Measurements from ENCODE around the gene NTPCR.
"Not testable (repeated sequence)": the region's sequence is repeated elsewhere in the genome, so short reads cannot be mapped to it uniquely, and the experiment has no call there.

Gene NTPCR, protein sequence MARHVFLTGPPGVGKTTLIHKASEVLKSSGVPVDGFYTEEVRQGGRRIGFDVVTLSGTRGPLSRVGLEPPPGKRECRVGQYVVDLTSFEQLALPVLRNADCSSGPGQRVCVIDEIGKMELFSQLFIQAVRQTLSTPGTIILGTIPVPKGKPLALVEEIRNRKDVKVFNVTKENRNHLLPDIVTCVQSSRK

DNA sequence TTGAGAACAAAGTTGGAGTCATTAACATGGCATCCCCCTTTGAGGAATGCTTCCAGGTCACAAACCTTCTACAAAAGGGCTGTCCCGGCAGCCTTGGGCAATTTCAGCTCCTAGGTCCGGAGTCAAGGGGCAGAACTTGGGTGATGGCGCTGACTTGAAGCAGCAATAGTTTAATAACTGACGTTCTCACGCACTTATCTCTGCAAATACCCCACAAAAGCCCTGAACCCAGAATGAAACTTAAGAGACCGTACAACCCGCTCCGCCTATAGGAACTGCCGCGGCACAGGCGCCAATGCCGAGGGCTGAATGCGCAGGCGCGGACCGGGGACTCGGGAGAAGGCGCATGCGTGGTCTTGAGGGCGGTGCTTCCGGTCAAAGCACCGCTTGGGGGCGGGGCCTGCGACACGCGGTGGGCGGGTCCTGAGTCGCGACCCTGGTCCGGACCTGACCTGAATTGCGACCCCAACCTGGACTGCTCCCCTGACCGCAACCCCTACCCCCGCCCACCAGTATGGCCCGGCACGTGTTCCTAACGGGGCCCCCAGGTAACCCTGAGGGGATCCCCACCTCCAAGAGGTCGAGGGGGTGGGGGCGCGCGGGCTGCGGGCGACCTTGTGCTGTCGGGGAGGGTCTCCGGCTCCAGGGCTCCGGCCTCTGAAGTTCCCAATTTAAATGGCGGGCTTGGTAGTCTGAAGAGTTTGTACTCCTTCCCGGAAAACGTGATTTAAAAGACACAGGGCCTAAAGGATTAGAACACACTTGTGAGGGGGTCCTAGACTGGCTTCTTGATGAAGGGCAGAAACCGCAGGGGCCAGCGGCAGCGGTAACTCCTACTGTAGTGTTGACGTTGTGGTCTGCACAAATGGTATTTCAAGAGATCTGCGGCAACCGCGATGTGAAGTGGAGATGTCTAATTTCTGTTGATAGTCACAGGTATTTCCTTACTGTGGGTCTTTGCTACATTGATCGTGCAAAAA is at the start of gene NTPCR:
Gene NTPCR, plus strand, starts transcription at position 415 of the 980 bp plus-strand sequence. Its CDS starts 100 bp downstream, at position 515.
- DNase-seq: peak; percentile 92 to 96

DNA sequence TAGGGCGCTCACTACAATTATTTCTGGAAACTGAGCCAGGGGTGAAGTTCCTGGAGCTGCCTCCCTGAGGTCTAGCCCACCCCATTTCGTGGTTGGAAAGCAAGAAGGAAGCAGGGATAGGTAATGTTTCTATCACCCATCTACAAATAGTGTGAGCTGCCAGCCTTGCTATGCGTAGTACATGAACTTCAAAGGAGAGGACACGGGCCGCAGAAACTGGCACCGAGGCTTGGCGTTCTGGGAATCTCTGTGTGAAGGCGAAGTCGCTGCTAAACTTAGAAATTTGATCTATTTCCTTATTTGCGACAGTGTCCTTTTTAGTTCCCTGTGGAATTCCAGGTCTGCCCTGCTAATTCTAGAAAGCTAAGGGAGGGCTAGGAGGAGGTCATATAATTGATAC is 49.6 kb upstream of the NTPCR start:
- no peak for DNase-seq

DNA sequence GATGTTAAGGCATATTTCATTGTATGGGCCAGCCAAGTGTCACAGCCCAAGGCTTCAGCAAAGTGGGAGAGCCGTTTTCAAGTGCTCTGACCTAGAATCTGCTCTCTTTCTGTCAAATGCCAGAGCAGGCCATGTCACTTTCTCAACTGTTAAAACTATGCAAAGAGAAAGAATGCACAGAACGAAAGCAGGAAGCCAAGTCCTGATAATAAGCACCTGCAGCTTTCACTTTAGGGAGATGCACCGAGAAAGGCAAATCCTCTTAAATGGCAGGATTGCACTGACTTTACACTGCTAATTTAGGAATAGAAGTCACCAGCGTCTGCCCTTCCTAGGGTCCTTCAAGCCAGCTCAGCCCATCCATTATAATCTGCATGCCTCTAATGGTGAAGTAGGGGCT is 49.2 kb upstream of the NTPCR start:
- no peak for DNase-seq

DNA sequence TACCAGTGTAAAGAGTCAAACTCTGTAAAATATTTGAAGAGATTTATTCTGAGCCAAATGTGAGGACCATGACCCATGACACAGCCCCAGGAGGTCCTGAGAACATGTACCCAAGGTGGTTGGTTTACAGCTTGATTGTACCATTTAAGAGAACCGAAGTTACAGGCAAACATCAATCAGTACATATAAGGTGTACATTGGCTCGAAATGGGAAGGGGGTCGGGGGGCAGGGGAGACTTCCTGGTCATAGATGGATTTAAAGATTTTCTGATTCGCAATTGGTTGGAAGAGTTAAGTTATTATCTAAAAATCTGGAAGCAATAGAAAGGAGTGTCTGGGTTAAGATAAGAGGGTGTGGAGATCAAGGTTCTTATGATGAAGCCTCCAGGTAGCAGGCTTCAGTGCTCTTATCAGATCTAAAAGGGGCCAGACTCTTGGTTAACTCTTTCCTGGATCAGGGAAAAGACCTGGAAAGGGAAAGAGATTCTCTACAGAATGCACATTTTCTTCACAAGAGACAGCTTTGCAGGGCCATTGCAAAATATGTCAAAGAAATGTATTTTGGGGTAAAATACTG is 47.5 kb upstream of the NTPCR start:
- no peak for DNase-seq

DNA sequence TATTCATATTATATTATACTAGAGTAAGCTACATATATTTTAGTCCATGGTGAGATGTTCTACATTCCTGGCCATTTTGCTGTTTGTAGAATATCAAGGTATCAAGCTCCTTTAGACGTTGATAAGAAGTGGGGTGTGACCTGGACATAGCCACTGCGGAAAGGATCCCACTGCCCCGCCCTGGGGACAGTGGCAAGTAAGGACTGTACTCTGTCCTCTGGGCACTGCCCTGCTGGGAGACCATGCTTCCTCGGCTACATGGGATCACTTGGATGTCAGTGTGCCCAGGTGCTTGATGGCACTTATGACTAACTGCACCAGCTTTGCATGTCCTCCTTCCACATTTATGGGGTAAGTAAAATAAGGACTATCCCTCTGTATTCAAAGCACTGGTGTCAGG is 46.3 kb upstream of the NTPCR start:
- DNase-seq: no peak

DNA sequence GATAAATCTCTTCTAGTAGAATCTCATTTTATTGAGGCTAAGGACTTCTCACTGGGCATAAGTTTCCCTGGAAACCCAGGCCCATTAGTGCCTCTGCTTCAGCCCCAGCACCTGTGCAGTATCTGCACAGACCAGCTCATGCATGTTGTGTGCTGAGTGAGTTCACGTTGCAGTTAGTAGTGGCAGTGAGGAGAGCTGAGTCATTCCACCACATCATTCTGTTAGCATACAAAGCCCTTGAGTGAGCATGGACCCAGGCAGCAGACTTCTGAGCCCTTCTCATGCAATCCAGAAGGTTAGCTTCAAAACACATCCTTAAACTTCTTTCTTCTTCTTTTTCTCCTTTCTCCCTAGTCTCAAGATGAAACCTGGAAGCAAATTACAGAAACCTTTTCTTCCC is 45.8 kb upstream of the NTPCR start:
- DNase-seq: no peak

DNA sequence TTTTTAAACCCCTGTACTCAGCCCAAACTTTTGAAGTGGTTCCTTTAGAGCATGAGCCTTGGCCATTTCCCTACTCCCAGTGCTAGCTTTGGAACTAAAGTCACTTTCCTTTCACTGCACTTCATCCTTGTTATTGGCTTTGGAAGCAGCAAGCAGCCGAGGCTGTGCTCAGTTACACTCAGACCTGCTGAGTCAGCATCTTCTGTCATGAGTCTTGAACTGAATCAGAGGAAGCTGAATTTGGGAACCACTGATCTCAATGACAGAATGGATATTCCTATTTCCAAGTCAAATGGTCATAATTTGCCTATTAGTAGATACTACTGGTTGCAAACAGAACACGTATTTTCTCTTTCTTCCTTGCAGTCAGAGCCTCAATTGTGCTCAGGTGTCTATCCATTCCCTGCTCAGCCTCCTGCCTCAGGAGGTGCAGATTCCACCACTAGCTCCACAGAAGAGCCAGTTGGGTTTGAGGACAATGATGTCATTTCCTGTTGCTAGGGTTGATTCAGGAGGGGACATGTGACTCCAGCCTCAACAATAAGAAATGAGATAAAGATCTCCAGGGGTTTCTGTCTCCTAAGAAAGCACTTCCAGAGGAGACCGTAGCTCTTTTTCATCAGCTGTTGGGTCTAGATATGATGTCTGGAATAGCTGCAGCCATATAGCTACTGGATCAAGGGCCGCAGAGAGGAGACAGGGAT is 44.9 kb upstream of the NTPCR start:
- no peak for DNase-seq

DNA sequence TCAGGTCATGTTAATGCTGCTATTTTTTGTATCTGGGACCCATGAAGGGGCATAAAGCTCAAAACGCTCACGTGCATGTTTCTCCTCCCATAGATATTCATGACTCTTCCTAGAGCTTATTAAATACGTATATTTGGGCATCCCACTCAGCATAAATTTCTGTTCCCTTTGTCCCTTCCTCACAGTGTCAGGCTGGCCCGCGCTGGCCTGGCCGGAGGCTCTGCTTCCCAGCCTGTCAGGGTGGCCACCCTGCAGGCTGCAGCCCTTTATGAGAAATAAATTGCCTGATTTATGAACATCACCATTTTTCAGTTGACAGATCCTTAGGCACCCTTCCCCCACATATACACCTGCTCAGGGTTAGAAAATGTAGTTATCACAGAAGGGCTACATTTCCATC is 44.0 kb upstream of the NTPCR start:
- no peak for DNase-seq

DNA sequence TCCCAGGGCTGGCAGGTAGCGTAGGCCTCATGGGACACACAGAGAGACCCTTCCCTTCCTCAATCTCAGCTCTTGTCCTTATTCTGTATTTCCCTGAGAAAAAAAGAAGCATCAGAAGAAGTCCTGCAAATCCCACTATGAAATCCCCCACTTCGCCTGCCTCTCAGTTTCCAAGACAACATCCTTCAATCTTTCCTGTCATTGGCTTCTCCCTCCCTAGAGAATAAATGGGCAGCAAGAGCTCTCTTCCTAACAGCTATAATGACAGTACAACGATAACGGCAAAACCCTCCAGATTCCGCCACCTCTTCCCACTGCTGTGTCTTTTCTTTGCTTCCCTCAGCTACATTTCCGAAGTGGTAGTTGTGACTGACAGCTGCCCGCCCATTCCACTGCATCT is 41.6 kb upstream of the NTPCR start:
- no peak for DNase-seq

DNA sequence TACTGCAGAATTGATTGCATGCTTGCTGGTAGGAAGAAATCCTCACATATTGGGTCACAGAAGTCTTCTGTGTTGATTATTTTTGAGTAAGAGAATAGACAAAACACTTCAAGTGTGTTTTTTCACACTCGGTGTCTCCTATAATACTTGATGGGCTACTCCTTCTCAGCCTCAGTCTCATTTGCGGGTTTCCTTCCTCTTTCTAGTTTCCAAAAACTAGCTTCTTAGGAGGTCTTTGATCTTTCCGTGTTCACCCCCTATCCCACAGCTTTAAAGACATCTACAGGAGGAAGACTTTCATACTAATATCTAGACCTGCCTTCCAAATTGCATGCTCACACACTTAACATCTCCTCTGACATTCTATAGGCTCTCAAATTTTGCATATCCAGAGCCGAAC is 40.7 kb upstream of the NTPCR start:
- no peak for DNase-seq

DNA sequence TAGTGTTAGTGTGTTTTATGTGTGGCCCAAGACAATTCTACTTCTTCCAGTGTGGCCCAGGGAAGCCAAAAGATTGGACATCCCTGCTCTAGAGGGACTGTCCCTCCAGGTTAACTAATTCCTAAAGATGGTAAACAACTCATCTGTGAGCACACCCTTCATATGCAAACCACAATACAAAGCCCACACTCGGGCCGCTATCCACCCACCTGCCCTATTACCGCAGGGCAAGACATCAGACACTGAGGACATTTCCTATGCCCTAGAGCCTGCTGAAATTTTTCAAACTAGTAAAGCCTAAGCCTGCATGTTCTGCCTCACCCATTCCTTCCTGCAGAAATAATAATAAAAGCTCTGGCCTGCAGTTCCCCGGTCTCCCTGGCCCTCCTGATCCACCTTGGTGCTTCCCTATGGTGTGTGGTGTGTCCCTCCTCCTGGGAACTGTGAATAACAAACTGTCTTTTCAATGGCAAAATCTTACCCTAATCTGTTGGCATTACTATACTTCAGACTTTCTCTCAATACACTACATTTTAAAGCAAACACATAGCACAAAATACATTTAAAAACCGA is 39.3 kb upstream of the NTPCR start:
- no peak for DNase-seq

DNA sequence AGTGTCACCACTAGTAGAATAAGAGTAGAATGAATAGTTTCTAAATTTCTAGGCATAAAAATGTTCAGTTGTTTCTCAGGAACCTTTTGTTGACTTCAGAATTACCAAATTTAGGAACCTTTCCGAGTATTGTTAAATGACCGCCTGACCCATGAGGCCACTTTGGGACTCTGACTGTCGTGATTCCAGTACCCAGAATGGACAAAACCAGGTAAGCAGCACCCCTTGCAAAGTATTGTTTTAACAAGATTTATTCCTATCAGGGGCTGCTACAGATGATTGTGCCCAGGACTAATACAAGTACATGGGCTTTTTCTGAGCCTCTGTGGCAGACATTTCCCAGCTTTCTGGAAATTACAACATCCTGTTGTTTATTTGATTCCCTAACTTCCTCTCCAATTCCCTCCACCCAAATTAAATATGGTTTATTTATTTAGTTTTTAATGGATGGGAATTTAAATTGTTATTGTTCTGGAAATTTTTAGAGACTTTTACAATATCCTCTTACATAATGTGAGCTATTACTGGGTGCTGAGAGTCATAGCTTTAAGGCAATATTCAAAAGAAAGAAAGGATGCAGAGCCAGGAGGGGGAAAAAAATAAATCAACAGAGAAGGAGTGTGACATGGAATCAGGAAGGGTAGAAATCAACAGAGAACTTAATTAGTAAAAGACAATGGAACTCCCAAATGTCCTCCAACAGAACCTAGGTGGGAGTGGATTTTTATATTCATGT is 37.4 kb upstream of the NTPCR start:
- no peak for DNase-seq

DNA sequence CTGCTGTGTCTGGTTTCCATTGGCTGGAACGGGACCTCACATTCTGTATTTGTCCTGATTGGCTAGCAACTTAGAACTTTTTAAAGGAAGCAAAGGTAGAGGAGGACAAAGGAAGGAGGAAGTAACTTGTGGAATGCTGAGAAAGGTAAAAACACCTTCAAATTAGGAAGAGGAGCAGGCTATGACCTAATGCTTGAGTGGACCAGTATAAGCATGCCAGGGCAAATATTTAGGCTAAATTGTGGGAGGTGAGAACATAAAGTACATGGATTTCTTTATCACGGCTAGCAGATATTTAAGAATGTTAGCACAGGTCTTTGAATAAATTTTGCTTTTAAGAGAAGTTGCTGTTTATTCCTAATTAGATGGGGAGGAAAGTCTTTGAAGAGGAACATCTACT is 36.1 kb upstream of the NTPCR start:
- not testable (repeated sequence) for DNase-seq

DNA sequence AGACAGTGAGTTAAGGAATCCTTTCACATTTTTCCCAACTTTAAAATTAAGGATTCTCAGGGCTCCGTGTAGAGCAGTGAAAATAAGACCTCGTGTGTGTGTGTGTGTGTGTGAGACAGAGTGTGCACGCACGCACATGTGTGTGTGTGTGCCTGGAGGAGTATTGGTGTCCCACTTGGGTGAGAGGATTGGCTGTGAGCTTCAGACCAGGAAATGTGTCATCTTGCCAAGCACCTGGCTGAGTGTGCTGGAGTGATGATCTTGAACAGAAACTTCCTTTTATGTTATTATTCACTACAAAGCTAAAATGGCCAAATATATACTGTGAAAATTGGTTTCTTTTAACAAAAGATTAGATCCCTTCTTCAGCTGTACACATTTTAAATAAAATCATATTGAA is 35.2 kb upstream of the NTPCR start:
- no peak for DNase-seq

DNA sequence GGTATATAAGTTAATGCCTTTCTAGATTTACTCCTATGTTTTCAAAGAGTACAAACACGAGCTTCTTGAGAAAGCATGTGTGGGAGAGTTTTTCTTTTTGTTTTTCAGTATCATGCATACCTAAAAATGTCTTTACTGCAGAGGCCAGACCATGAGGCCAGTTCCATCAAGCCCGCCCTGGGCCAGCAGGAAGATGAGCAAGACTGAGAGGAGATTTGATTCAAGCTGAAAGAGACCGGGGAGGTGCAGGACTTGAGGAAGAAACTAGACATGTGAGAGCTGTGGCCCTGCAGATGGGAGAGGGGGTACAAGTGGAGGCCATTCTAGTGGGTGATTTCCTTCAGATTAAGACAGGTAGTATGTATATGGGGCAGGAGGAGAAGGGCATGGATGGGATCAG is 33.4 kb upstream of the NTPCR start:
- no peak for DNase-seq

DNA sequence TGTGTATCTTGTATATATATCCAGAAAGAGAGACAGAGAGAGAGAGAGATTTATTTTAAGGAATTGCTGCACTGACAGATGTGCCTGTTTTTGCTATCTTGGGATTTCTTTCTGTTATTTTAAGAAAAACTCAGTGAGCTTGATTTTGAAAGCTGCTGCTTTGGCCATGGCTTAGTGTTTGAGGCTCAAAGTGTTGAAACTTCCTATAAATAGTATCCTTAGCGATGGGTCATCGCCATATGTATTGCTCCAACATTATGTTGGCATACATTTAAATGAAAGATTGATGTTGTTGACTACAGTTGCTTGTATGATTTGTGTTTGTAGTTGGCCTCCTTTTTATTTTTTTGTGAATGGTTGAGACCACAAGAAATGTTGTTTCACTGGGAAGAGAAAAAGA is 29.0 kb upstream of the NTPCR start:
- DNase-seq: no peak

DNA sequence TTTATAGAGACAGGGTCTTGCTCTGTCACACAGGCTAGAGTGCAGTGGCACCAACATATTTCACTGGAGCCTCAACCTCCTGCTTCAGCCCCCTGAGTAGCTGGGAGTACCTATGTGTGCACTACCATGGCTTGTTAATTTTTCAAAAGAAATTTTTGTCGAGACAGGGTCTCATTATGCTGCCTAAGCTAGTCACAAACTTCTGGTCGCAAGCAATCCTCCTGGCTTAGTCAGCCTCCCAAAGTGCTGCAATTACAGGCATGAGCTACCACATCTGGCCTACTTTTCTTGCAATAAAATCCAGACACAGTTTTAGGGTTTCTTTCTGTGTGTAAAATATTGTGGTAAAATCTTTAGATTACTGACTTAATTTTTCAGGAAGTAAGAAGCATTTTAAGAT is 27.9 kb upstream of the NTPCR start:
- DNase-seq: no peak

DNA sequence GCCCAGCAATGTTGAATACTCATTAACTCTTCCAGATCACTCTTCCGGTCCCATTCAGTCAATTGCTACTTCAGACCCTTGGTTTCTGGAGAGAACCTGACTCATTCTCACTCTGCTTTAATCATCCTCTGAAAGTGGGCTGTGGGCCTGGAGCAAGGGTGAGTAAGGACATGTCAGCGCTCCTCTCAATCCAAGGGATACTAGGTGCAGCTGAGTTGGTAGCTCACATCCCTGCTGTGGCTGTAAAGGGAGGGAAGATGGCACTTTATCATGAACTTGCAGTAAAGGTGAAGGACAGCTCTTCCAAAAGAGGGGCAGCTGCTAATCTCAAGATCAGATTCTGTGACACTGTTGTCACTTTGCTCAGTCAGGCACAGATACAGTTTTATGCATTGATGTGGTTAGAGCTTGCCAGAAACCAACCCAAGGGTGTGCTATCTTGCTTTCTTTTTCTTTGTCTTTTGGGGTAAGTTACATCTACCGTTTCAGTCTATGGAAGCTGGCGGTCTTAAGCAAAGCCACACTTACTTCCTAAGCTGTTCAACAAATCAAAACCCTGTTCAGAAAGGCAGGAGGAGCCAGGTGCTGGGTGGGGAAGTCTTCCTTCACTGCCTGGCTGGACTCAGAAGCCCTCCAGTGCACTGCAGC is 26.5 kb upstream of the NTPCR start:
- DNase-seq: no peak

DNA sequence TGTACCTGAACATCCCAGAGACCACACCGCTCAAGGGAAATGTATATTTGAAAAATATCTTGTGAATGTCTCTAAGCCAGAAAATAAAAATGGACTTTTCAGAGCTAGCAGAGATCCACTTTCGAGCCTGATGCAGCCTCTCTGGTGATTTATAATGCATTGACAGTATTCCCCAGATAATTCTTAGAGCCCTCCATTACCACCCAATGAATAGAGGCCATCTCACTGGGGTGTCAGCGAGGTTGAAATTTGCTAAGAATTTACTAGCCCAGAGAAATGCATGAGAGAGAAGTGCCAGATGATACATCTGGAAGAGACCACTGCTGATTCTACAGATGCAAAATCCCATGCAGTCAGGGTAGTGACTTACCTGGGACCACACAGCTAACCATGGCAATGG is 25.5 kb upstream of the NTPCR start:
- DNase-seq: no peak

DNA sequence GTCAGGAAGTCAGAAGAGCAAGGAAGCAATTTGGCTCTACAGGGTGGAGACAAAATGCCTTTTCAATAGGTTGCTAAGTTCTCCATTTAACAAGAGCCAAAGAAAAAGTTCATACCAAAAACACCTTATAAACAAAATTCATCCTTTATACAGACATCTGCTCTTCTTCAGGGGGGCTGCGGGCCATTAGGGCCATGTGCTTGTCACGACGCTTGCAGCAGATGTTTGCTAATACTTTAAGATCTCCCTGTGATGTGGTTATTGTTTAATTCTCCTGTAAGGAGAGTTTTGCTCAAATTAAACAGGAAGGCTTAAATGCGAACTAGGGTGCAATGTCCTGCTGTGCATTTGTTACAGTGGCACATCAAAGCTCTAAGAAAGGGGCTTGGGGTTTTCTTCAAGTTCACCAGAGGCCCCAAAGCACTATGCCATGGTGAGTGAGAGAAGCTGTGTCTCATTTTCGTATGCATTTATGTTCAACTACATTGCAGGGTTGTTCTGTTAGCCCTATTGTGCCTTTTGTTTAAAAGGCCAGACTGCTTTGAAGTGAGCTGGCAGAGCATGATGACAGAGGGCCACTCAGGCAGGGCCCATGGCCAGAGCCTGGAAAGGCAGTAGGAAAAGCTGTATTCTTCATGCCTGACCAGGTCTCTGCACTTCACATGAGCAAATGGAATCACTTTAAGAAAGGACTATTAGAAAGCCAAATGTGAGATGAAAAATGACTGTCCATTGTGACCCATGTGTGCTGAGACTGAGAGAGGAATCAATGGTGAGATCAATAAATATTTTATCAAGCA is 24.8 kb upstream of the NTPCR start:
- DNase-seq: no peak

DNA sequence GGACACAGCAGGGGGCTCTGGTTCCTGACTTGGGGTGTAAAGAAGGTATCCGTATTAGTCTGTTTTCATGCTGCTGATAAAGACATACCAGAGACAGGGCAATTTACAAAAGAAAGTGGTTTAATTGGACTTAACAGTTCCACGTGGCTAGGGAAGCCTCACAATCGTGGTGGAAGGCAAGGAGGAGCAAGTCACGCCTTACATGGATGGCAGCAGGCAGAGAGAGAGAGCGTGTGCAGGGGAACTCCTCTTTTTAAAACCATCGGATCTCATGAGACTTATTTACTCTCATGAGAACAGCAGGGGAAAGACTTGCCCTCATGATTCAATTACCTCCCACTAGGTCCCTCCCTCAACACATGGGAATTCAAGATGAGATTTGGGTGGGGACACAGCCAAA is 23.2 kb upstream of the NTPCR start:
- DNase-seq: not testable (repeated sequence)
